ENCODE data around the gene ERC1. TPM values are rescaled to one million over a fixed set of nuclear protein-coding genes. Genes with fewer than 3 reads are reported as not detected.
"Not testable (repeated sequence)": the region's sequence is repeated elsewhere in the genome, so short reads cannot be mapped to it uniquely, and the experiment has no call there.

ERC1 gene
- total RNA-seq, 1 experiment from 2014 or later: 40.4 TPM

GRCh38 chr12:1206118-1206734 is 215.2 kb downstream of the ERC1 start:
- no peak overlapping the region for H3K27ac ChIP-seq (ENCODE audit: low read length)
- intact Hi-C loops (cut with micrococcal nuclease; ENCODE audit: unreplicated experiment): no loop called here
- POLR2A ChIA-PET: interaction anchor here (0.6 kb wide), 1 partner anchor 213 kb away, joined by 4 read pairs; no protein-coding TSS in a partner anchor
- H3K4me3 ChIP-seq (ENCODE audit: low read depth in 2 of 2, low read length in 2 of 2): no peak overlapping the region
- ATAC-seq (no peak), DNase-seq (ENCODE audit: low read depth, low spot score) (no peak)
- in situ Hi-C loops (cut with HindIII; ENCODE audit: low pct_unique_long_range_greater_than_20kb, low sequenced_read_pairs): no loop called here
- TF ChIP-seq REST (IDR thresholded peaks at IDR 0.05; ENCODE audit: insufficient read depth in 1 of 2, low read depth in 2 of 2, low read length in 1 of 2): no peak
- no peak for TF ChIP-seq POLR2AphosphoS5 (IDR thresholded peaks at IDR 0.05; ENCODE audit: low read depth, low read length)
- no peak for TF ChIP-seq SIN3A (IDR thresholded peaks at IDR 0.05; ENCODE audit: borderline replicate concordance, insufficient read depth, low read depth, low read length)
- no peak for TF ChIP-seq CTCF (IDR thresholded peaks at IDR 0.05)
- no peak for TF ChIP-seq TCF7L2 (IDR thresholded peaks at IDR 0.05; ENCODE audit: low read depth, low read length)
- no peaks in the 10 kb centered on the region; the same call in 1 of the 2 replicates for H3K36me3 ChIP-seq (ENCODE audit: control insufficient read depth, insufficient read depth, low read length)
- no peaks in the 10 kb centered on the region; the same call in 1 of the 2 replicates for H3K4me1 ChIP-seq (ENCODE audit: control insufficient read depth, insufficient read depth, low read length)
- BruUV-seq (replicated peaks): no TSS peak
- H3K9me3 ChIP-seq (ENCODE audit: control insufficient read depth, insufficient read depth, low read depth, low read length): no peaks in the 10 kb centered on the region
- H3K27me3 ChIP-seq (ENCODE audit: control insufficient read depth, insufficient read depth, low read length): no peaks in the 10 kb centered on the region
- CTCF ChIA-PET: no interaction called here

- Histone ChIP-seq H3K9me3 (ENCODE audit: control insufficient read depth, insufficient read depth, low read depth, low read length) (no peaks in the 10 kb centered on the region), H3K27ac (ENCODE audit: low read length) (no peak overlapping the region), H3K4me3 (ENCODE audit: low read depth in 2 of 2, low read length in 2 of 2) (no peak overlapping the region), H3K27me3 (ENCODE audit: control insufficient read depth, insufficient read depth, low read length) (no peaks in the 10 kb centered on the region), H3K4me1 (ENCODE audit: control insufficient read depth, insufficient read depth, low read length) (no peaks in the 10 kb centered on the region; the same call in 1 of the 2 replicates), H3K36me3 (ENCODE audit: control insufficient read depth, insufficient read depth, low read length) (no peaks in the 10 kb centered on the region; the same call in 1 of the 2 replicates)
- no peak for ATAC-seq
- CTCF ChIA-PET: no interaction called here
- DNase-seq (ENCODE audit: low read depth, low spot score): no peak
- intact Hi-C loops (cut with micrococcal nuclease; ENCODE audit: unreplicated experiment): no loop called here
- POLR2A ChIA-PET: no interaction called here
- no TSS peak for BruUV-seq (replicated peaks)
- TF ChIP-seq SIN3A (IDR thresholded peaks at IDR 0.05; ENCODE audit: borderline replicate concordance, insufficient read depth, low read depth, low read length): no peak
- no peak for TF ChIP-seq CTCF (IDR thresholded peaks at IDR 0.05)
- TF ChIP-seq TCF7L2 (IDR thresholded peaks at IDR 0.05; ENCODE audit: low read depth, low read length): no peak
- no peak for TF ChIP-seq POLR2AphosphoS5 (IDR thresholded peaks at IDR 0.05; ENCODE audit: low read depth, low read length)
- TF ChIP-seq REST (IDR thresholded peaks at IDR 0.05; ENCODE audit: insufficient read depth in 1 of 2, low read depth in 2 of 2, low read length in 1 of 2): no peak
- in situ Hi-C loops (cut with HindIII; ENCODE audit: low pct_unique_long_range_greater_than_20kb, low sequenced_read_pairs): no loop called here
Observed at GRCh38 chr12:1207276-1207675, 216.3 kb downstream of the ERC1 start.

GRCh38 chr12:1208719-1209118 is 217.7 kb downstream of the ERC1 start:
- POLR2A ChIA-PET; BruUV-seq (replicated peaks); H3K9me3 ChIP-seq (ENCODE audit: control insufficient read depth, insufficient read depth, low read depth, low read length); in situ Hi-C loops (cut with HindIII; ENCODE audit: low pct_unique_long_range_greater_than_20kb, low sequenced_read_pairs); H3K4me1 ChIP-seq (ENCODE audit: control insufficient read depth, insufficient read depth, low read length); H3K4me3 ChIP-seq (ENCODE audit: low read depth in 2 of 2, low read length in 2 of 2); intact Hi-C loops (cut with micrococcal nuclease; ENCODE audit: unreplicated experiment); DNase-seq (ENCODE audit: low read depth, low spot score); H3K27me3 ChIP-seq (ENCODE audit: control insufficient read depth, insufficient read depth, low read length); ATAC-seq; CTCF ChIA-PET; H3K27ac ChIP-seq (ENCODE audit: low read length); H3K36me3 ChIP-seq (ENCODE audit: control insufficient read depth, insufficient read depth, low read length): not testable (repeated sequence)
